ENCODE measurements around the gene INPP4A. TPM values are rescaled to one million over a fixed set of nuclear protein-coding genes. Genes with fewer than 3 reads are reported as not detected.

INPP4A gene
- total and polyA plus RNA-seq, 8 donors: 4.0 to 13.4 (median 7.3) TPM

- 65% methylated on average over 4 of the region's 4 CpGs for WGBS, 2 donors
- H3K4me1 ChIP-seq: no peaks in the 10 kb centered on the region
- peak in 3 of 4 donors; percentile 44 to 68 (median 68) for ATAC-seq
Observed at GRCh38 chr2:98518101-98518500, 73.4 kb downstream of the INPP4A start.

DNA sequence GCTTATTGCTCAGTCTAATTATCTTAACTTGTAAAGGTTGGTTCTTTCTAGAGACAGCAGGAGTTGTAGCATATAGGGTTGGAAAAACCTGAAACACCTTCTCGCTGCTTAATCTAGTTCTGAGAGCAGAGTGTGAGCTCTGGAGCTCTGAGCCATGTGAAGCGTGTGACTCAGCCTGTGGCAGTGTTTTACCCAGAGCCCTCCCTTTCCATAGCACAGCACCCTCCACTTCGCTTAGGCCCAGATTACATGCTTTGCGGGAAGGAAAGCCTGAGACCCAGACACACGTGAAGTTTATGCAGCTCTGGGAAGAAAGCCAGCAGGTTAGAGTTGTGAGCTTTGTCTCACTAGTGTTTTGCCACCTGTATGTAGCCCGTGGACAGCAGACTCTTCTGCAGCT is 74.5 kb downstream of the INPP4A start:
- intact Hi-C loops (cut with DNase I): no loop called here

More at GRCh38 chr2:98518101-98518500, 73.4 kb downstream of the INPP4A start:
- no peak for TF ChIP-seq CTCF (IDR thresholded peaks at IDR 0.05)
- Histone ChIP-seq H3K36me3 (no peaks in the 10 kb centered on the region), H3K4me3 (no peak overlapping the region), H3K27me3 (no peaks in the 10 kb centered on the region), H3K9me3 (no peaks in the 10 kb centered on the region), H3K27ac (no peak overlapping the region)
- DNase-seq: no peak
- intact Hi-C loops (cut with DNase I): no loop called here
- FAIRE-seq: no peak

DNA sequence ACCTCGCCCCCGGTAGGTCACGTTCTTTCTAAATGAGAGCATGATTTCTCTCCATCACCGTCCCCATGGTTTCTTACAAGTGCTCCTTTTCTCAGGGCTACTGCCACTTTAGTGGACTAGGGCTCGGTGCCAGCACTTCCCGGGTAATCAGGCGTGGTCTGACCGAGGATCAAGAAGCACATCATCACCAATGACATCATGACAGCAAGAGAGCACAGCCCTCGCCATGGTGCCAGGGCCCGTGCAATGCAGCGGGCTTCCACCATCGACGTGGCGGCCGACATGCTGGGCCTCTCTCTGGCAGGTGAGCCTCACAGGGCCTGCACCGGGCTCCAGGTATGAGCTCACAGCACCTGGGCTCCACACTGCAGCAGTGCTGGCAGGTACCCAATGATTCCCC is 75.2 kb downstream of the INPP4A start:
- FAIRE-seq (no peak), ATAC-seq (peak in 2 of 4 donors; percentile 39 to 42), DNase-seq (no peak)
- 91 to 92% methylated on average over 16 of the region's 16 CpGs for WGBS, 2 donors
- no peak for TF ChIP-seq CTCF (IDR thresholded peaks at IDR 0.05)
- no peak overlapping the region for H3K27ac ChIP-seq
- no peaks in the 10 kb centered on the region for H3K9me3 ChIP-seq
- no peaks in the 10 kb centered on the region for H3K4me1 ChIP-seq
- no peaks in the 10 kb centered on the region for H3K36me3 ChIP-seq
- H3K4me3 ChIP-seq: no peak overlapping the region
- intact Hi-C loops (cut with DNase I): no loop called here
- H3K27me3 ChIP-seq: no peaks in the 10 kb centered on the region

More for the DNA sequence above, 74.5 kb downstream of the INPP4A start:
- Histone ChIP-seq H3K27me3 (no peaks in the 10 kb centered on the region), H3K4me3 (no peak overlapping the region), H3K4me1 (no peaks in the 10 kb centered on the region), H3K9me3 (no peaks in the 10 kb centered on the region), H3K36me3 (no peaks in the 10 kb centered on the region), H3K27ac (no peak overlapping the region)
- no peak for DNase-seq
- WGBS, 2 donors: 43 to 54% methylated on average over 6 of the region's 6 CpGs
- ATAC-seq: peak in 3 of 4 donors; percentile 50 to 71 (median 71)
- no peak for TF ChIP-seq CTCF (IDR thresholded peaks at IDR 0.05)
- no peak for FAIRE-seq

DNA sequence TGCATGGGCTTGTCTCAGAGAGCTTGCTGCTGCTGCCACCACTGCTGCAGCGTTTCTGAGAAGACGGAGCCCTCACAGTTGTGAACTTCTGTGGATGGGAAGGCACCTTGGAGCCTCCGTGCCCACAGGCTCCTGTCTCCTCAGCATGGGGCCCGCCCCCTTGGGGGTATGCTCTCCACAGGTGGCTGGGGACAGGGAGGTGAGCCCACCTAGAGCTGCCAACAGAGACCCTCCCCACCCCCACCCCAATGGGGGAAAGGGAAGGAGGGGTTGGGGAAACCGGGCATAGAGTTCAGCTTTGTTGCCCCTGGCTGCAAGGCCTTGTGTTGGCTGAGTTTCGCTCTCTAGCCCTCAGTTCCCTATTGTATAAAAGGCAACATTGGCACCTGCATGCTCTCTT is 76.1 kb downstream of the INPP4A start:
- 93 to 96% methylated on average over 6 of the region's 6 CpGs for WGBS, 2 donors
- H3K9me3 ChIP-seq: no peaks in the 10 kb centered on the region
- intact Hi-C loops (cut with DNase I): no loop called here
- no peaks in the 10 kb centered on the region for H3K27me3 ChIP-seq
- H3K36me3 ChIP-seq: no peaks in the 10 kb centered on the region
- FAIRE-seq (no peak), DNase-seq (no peak), ATAC-seq (no peak)
- H3K4me3 ChIP-seq: no peak overlapping the region
- H3K27ac ChIP-seq: no peak overlapping the region
- no peaks in the 10 kb centered on the region for H3K4me1 ChIP-seq
- no peak for TF ChIP-seq CTCF (IDR thresholded peaks at IDR 0.05)

DNA sequence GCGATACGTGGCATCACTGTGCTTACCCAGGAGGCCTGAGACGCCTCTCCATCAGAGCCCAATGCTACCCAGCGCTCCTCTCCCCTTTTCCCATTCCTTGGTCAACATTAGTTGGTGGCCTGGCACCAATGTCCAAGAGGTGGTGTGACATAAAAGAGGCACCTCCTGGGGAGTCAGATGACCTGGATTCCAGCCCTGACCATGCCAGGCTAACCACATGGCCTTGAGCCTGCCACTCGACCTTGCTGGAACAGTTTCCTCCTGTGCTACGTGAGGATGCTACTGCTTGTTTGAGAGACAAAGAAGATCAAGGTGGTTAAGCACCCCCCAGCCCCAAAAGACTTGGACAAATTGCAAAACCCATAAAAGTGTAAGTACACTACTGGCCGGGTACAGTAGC is 76.6 kb downstream of the INPP4A start:
- no peak for ATAC-seq

More for the DNA sequence above, 76.6 kb downstream of the INPP4A start:
- Histone ChIP-seq H3K9me3 (no peaks in the 10 kb centered on the region), H3K36me3 (no peaks in the 10 kb centered on the region), H3K27me3 (no peaks in the 10 kb centered on the region), H3K4me3 (no peak overlapping the region), H3K27ac (no peak overlapping the region), H3K4me1 (no peaks in the 10 kb centered on the region)
- WGBS, 2 donors: 80 to 82% methylated on average over 7 of the region's 7 CpGs
- intact Hi-C loops (cut with DNase I): no loop called here
- DNase-seq (no peak), FAIRE-seq (no peak)
- TF ChIP-seq CTCF (IDR thresholded peaks at IDR 0.05): no peak

Data from pancreas (tissue), 10 donors.